HG03469 (cell line): ENCODE data around the gene PHLPP2.

Experiments used
- ATAC-seq: cut with Tn5 transposase; IDR thresholded peaks from one replicate; pipeline ENCODE4 v1.9.1; 2021; ENCODE audit warnings: mild to moderate bottlenecking, moderate library complexity, moderate number of reproducible peaks; ENCODE audit not compliant: unreplicated experiment

The PHLPP2 gene, protein sequence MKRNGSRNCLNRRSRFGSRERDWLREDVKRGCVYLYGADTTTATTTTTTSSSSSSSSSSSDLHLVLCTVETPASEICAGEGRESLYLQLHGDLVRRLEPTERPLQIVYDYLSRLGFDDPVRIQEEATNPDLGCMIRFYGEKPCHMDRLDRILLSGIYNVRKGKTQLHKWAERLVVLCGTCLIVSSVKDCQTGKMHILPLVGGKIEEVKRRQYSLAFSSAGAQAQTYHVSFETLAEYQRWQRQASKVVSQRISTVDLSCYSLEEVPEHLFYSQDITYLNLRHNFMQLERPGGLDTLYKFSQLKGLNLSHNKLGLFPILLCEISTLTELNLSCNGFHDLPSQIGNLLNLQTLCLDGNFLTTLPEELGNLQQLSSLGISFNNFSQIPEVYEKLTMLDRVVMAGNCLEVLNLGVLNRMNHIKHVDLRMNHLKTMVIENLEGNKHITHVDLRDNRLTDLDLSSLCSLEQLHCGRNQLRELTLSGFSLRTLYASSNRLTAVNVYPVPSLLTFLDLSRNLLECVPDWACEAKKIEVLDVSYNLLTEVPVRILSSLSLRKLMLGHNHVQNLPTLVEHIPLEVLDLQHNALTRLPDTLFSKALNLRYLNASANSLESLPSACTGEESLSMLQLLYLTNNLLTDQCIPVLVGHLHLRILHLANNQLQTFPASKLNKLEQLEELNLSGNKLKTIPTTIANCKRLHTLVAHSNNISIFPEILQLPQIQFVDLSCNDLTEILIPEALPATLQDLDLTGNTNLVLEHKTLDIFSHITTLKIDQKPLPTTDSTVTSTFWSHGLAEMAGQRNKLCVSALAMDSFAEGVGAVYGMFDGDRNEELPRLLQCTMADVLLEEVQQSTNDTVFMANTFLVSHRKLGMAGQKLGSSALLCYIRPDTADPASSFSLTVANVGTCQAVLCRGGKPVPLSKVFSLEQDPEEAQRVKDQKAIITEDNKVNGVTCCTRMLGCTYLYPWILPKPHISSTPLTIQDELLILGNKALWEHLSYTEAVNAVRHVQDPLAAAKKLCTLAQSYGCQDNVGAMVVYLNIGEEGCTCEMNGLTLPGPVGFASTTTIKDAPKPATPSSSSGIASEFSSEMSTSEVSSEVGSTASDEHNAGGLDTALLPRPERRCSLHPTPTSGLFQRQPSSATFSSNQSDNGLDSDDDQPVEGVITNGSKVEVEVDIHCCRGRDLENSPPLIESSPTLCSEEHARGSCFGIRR (N-terminal part only)

DNA sequence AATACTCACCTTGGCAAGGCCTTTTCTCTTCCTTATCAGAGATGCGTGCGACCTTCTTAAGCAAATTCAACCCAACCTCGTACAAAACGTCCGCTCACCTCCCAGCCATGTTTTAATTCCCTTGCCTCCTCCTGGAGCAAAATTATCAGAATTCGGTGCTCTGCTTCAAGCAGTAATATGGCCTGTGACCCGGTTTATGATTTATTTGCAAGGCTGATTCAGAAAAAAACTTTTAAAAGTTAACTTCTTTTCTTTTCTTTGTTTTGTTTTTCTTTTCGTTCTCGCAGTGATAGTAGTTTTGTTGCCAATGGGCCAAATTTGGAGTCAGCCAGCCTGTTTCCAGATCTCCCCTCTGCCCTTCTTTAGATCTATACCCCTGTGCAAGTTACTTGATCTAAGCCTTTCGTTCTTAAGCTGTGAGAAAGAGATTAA lies at the start of gene PHLPP2:
PHLPP2 (minus strand) TSS at position 382 of the 432 bp plus-strand sequence. CDS start 9,906 bp downstream, outside the sequence.
- no peak for ATAC-seq

DNA sequence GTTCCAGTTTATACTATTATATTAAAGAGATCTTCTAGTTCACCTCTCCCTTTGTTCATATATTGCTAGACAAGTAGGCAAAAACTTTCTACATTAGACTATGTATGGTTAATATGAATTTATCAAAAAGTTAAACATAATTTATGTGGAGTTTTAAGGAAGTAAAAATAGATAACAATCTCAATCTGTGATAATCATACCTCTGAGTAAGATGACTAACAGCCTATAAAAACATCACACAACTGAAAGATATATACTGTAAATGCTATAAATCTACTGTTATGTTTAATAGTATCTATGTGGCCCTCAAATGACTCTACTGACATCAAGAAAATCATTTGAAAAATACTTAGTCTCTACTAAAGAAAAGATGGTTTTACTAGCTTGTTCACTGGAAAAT lies 47.1 kb upstream of the PHLPP2 start:
- ATAC-seq = no peak

DNA sequence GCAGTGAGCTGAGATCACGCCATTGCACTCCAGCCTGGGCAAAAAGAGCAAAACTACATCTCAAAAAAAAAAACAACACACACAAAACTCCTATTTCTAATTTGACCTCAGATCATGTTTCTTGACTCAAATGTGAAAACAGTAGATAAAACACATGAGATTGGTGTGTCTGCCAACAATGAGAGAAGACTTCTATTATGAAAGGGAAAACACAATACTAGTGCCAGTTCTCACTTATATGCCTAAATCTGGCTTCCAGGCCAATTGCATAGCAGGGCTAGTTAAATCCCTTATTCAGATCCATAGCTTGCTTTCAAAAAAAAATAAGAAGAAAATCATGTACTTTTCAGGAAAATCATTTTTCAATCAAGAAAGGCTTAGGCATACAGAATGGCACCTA lies 44.7 kb upstream of the PHLPP2 start:
- no peak for ATAC-seq

DNA sequence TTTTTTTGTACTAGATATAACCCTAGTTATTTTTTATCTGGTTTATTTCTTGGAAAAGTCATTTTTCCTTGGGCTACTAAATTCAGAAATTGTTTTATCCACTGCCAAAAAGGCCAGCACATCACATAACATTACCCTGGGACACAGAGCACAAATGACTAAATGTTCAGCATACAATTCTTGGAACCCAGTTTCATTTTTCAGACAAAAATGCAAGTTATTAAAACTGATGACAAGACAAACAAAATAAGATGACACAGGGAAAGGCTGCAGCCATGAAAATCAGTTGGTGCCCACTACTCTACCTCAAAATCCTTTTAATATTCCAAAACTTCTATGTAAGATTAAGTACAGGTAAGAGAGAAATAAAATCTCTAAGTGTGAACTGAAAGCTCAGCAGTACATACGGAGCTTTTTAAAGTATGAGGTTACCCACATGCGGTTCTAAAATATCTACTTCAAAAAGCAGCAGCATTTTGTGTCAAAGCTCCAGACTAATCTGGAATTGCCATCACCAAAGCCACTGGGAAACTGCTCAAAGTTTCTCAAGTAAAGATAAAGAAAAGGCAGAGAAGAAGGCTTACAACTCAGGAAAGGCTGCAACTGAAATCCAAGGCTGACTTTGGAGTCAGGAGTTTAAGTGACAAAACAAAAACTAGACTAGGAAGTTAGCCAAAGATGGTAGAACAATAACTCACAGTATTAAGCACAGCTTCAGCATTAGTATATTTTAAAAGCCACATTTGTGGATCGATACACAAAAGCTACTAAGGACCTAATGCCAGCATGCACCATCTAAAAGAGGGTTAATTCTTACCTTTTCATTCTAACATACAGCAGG lies 42.8 kb upstream of the PHLPP2 start:
- no peak for ATAC-seq

DNA sequence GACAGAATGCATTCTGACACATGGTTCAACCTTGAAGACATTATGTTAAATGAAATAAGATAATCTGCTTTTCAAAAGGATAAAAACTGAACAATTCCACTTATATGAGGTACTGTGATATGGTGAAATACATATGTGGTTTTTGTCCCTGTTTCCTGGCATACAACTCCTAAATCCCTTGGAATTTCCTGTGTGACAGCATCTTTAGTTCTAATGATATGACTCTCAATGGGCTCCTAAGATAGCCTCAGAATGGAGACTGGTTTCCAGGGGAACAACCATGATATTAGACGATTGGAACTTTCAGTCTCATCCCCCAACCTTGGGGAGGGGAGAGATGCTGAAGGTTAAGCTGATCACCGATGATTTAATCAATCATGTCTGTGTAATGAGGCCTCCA lies 37.7 kb upstream of the PHLPP2 start:
- ATAC-seq = no peak

DNA sequence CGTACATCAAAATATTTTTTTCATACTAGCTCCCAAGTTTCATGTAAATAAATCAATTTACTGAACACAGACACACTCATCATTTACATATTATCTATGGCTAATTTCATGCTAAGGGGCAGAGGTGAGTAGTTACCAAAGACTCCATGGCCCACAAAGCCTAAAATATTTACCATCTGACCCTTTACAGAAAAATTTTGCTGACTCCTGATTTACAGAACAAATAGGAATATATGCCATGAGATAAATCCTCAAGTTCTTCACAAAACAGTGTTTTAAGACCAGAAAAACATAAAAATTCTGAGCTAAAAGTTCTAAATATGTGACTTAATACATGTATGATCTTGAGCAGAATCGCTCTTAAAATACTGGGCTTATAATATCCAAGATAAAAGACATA lies 36.6 kb upstream of the PHLPP2 start:
- ATAC-seq = no peak

DNA sequence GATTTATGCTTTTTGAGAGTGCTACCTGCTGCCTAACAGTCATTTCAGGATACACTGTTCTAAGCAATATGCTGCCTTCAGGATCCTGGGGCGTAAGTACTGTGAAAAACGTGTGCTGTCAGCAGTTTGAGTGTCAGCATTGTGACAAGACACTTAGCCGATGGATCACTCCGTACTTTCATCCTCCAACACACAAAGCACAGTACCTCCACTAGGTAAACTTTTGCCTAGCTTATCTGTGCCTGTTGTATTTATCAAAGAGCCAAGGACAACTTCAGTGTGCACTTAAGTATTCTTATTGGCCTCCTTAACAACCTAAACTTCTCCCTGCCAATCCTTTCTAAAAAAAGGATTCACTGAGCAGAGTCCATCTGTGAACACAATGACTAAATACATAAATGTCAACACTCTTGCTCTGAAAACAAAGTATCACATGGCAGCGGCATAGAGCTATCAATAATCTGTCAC lies 33.8 kb upstream of the PHLPP2 start:
- no peak for ATAC-seq

DNA sequence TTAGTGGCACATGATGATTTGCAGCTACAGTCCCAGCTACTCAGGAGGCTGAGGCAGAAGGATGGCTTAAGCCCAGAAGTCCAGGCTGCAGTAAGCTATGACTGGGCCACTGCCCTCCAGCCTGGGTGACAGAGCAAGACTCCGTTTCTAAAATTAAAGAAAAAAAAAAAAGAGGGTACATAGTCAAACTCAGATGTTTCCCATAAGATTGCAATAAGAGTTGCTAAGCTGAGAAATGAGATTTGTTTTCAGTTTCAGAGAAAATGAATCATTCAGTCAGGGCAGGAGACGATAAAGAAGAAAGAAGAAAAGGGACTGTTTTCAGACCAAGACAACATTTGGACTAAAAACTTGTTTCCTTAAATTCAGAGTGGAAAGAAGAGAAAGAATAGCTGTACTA lies 30.2 kb upstream of the PHLPP2 start:
- ATAC-seq = no peak

DNA sequence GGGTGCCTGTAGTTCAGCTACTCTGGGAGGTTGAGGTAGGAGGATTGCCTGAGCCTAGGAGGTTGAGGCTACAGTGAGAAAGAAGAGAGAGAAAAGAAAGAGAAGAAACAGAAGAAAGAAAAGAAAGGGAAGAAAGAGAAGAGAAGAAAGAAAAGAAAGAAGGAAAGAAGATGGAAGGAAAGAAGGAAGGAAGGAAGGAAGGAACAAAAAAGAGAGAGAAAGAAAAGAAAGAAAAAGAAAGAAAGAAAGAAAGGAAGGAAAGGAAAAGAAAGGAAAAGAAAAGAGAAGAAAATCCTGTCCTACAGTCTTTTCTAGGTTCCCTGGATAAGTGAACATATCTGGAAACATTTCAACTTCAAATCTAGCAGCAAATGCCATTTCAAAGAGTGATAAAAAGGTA lies 29.6 kb upstream of the PHLPP2 start:
- ATAC-seq = no peak

DNA sequence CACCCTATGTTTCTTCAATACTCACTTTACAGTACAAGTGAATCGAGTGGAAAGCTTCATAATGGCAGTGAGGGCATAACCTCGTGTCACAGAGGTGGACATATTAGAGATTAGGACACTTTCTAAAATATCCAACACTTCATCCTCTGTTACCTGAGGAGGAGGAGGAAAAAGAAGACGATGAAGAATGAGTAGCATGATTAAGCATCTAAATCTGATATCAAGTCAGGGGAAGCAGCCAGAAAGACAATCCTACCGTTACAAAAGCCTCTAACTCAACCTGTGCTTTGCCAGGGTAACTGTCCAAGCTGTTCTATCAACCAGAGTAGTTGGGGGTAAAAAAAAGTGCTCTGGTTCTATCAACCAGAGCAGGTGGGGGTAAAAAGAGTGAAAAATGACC lies 23.7 kb upstream of the PHLPP2 start:
- no peak for ATAC-seq

DNA sequence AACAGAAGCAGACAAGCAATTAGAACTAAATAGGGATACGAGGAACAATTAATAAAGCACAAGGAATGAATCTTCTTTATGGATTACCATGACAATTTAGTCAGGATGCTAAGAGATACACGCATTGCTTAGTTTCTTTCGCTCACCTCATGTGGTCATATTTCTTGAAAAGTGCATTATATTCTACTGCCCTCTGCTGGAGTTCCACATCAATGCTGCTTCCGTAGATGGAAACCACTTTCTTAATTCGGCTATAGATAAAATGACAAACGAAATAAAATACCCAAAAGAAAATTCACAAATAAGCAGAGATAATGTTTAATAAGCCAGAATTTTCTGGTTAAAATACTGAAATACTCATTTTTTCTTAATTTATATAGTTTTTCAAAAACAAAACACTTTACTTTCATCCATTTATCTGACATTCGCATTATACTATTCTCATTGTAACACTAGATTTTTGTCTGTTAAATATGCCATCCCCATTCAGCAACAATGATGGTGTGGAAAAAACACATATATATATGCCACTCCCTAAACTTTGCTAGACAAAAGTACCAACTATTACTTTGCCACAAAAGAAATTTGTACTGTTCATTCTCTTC lies 22.0 kb upstream of the PHLPP2 start:
- ATAC-seq = no peak

DNA sequence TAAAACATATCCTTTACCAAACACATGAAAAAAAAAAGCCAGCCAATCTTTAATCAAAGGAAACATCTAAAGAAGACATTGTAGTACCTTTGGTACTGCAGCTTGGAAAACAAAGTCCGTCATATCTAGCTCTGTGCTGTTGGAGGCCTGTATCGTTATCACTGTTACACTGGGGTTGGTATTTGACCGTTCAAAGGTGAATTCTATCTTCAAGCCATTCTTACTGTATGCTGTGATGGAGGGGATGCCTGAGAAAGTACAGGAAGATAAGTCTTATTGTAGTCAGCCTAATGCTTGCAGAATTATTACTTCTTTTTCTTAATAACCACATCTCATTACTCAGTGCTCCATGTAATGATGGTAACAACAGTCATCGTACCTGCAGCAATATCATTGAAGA lies 14.4 kb upstream of the PHLPP2 start:
- ATAC-seq = no peak

DNA sequence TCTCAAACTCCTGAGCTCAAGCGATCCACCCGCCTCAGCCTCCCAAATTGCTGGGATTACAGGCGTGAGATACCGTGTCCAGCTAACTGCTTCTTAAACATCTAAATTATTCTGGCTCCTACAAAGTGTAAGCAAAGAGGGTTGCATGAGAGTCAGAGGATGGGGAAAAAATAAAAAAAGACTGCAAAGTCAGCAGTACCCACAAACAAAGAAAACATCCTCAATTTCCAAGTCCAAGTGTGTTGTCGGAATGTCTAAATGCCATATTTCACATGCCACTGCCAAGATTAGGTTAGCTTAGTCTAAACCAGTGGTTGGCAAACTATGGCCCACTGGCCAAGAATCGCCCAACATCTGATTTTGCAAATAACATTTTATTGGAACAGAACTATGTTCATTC lies 13.0 kb upstream of the PHLPP2 start:
- ATAC-seq = no peak

DNA sequence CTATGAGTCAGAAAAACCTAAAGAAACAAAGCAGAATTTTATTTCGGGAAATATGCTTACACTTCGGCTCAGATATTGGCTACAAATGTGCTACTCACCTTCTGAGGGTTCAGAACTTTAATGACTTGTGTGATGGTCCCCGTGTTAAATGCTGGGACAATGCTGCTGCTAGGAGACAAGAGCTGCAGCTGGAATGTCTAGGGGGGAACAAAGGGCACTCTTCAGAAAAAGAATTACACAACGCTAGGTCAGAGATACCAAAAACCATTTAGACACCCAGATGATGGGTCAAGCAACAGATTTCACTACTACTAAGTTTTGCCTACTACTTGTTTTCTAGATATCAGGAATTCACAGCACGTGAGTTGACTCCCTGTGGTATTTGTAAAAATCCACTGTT lies 10.0 kb upstream of the PHLPP2 start:
- ATAC-seq = no peak

DNA sequence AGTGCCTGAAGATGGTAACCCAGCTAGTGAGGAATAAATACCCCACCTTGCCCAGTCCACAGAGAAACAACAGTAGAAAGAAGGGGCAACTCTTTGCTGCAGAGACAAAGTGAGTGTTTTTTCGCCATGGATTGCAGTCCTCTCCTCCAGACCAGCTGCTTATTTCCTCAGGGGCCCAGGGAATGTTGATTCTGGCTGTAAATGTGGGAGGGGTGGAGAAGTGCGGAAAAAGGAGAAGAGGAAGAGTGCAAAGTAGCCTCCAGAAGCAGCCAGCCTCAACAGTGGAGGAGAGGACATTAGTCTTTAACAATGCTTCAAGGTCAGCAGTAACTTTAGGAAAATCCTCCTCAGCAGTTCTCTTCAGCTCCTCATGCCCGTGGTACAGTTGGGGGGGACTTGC lies 8.1 kb upstream of the PHLPP2 start:
- no peak for ATAC-seq

DNA sequence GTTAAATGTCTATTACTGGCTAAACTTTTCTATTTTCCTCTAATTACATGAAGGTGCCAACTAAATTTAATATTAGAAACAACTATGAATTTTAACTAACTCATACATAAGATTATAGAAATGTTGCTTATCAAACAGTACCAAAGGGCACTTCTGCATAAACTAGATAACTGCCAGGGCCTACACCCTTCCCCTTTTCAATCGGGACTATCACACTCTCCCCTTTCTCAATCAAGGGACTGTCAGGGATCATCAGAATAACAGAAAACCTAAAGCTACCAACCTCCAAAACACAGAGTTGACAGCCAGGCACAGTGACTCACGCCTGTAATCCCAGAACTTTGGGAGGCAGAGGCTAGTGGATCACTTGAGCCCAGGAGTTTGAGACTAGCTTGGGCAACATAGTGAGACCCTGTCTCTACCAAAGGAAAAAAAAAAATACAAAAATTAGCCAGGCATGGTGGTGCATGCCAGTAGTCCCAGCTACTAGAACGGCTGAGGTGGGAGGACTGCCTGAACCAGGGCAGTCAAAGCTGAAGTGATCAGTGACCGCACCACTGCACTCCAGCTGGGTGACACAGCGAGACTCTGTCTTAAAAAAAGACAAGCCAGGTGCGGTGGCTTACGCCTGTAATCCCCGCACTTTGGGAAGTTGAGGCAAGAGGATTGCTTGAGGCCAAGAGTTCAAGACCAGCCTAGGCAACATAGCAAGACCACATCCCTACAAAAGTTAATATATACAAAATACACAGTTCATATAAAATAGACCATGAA lies 3.2 kb upstream of the PHLPP2 start:
- ATAC-seq = no peak

DNA sequence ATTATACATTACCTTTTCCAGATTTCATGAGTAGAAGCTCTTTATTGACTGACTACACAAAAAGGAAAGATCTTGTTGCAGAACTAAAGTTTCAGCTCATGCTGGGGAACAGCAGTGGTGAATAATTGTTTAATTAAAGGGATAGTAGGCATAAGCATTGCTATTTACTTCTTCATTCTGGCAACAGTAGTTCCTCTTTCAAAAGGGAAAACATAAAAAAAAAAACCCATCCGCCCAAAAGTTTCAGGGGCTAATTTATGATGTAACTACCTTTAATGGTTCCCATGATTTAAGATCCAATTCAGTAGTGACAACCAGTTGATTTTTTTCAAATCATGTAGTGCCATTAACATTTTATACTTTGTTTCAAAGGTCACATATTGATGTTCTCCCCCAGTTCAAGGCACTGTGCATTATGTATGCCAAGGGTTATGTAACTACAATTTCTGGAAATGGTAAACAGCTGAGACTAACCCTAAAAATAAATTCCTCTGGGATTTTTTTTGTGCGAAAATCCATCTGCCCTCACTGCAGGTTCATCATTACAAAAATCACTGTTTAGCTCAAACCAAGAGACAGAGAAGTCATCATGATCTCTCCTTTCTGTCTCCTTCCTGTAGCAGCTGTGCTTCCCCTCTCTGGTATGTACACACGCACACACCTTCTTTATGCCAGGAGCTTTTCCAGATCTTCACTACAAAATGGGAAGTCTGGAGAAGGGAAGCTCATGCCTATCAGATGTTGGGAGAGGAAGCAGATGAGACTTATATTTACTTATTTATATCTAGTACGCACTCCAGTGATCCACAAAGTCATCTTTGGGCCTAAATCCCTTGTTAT lies 2.2 kb upstream of the PHLPP2 start:
- ATAC-seq = no peak
